RPMI8226 (cell line): ENCODE measurements around the gene COQ10A.
"Not testable (repeated sequence)": the region's sequence is repeated elsewhere in the genome, so short reads cannot be mapped to it uniquely, and the experiment has no call there.

Experiments used
- DNase-seq: peaks from one replicate; pipeline ENCODE4 v3.0.0-alpha.2; 2015

The COQ10A gene

GRCh38 chr12:56282579-56282978 lies 15.8 kb downstream of the COQ10A start:
- DNase-seq = no peak

DNA sequence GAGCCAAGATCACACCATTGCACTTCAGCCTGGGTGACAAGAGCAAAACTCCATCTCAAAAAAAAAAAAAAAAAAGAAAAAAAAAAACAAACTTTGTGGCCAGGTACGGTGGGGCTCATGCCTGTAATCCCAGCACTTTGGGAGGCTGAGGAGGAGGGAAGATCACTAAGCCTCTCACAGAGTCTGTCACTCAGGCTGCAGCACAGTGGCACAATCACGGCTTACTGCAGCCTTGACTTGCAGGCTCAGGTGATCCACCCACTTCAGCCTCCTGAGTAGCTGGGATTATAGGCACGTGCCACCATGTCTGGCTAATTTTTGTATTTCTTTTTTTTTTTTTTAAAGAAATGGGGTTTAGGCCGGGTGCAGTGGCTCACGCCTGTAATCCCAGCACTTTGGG lies 17.5 kb downstream of the COQ10A start:
- DNase-seq = not testable (repeated sequence)

GRCh38 chr12:56286044-56286830 lies 19.5 kb downstream of the COQ10A start:
- DNase-seq = no peak

DNA sequence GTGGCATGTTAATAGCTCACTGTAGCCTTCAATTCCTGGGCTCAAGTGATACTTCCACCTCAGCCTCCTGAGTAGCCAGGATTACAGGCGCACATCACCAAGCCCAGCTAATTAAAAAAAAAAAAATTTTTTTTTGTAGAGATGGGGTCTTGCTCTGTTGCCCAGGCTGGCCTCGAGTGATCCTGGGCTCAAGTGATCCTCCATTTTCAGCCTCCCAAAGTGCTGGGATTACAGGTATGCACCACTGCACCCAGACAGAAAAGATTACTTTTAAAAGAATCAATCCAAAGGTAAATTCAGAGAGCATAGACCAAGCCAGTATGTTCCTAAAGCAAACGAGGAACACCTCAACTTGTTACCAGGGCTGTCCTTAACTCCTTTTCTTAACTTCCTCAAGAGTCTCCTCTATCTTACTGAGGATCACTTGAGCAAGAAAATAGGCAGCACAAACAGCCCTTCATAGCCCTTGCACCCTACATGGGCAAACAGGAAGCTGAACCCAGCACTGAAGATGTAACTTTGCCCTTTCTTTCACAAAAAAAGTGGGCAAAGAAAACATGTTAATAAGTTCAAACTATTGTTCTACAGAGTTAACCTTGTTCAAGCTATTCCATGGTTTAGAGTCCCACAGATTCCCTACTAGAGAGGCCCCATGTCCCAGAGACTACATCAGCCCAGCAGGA lies 22.1 kb downstream of the COQ10A start:
- DNase-seq = no peak

GRCh38 chr12:56293795-56294194 lies 27.1 kb downstream of the COQ10A start:
- DNase-seq = no peak

GRCh38 chr12:56296295-56296694 lies 29.6 kb downstream of the COQ10A start:
- no peak for DNase-seq

GRCh38 chr12:56297400-56297799 lies 30.7 kb downstream of the COQ10A start:
- no peak for DNase-seq

DNA sequence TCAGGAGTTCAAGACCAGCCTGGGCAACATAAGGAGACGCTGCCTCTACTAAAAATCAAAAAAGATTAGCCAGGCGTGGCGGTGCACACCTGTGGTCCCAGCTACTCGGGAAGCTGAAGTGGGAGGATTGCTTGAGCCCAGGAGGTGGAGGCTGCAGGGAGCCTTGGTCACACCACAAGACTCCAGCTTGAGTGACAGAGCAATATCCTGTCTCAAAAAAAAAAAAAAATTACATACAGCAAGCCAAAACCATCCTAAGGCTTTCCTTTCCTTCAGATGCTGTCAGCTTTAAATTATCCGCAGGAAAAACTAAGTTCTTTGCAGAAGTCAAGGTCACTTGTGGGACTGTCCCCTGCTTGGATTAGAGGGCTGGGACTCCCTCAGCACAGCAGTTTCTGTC lies 32.1 kb downstream of the COQ10A start:
- no peak for DNase-seq

GRCh38 chr12:56299308-56299852 lies 32.6 kb downstream of the COQ10A start:
- DNase-seq = peak; percentile 52

- DNase-seq = peak; percentile 99
Observed at GRCh38 chr12:56299853-56300643, 33.3 kb downstream of the COQ10A start, which contains the start of gene CS. CS (minus strand) TSS chr12:56300330; CDS start chr12:56300201, 129 bp downstream.

- DNase-seq = no peak
Observed at GRCh38 chr12:56300644-56301464, 34.1 kb downstream of the COQ10A start.

DNA sequence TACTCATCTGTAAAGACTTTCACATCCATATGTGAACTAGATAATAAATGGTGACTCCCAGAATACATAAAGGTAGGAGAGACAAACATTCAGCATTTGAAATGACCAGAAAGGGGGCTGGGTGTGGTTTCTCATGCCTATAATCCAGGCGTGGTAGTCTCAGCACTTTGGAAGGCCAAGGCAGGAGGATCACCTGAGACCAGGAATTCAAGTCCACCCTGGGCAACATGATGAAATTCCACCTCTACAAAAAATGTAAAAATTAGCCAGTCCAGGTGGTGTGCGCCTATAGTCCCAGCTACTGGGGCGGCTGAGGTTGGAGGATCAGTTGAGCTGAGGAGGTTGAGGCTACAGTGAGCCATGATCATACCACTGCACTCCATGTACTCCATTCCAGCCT lies 37.5 kb downstream of the COQ10A start:
- no peak for DNase-seq

DNA sequence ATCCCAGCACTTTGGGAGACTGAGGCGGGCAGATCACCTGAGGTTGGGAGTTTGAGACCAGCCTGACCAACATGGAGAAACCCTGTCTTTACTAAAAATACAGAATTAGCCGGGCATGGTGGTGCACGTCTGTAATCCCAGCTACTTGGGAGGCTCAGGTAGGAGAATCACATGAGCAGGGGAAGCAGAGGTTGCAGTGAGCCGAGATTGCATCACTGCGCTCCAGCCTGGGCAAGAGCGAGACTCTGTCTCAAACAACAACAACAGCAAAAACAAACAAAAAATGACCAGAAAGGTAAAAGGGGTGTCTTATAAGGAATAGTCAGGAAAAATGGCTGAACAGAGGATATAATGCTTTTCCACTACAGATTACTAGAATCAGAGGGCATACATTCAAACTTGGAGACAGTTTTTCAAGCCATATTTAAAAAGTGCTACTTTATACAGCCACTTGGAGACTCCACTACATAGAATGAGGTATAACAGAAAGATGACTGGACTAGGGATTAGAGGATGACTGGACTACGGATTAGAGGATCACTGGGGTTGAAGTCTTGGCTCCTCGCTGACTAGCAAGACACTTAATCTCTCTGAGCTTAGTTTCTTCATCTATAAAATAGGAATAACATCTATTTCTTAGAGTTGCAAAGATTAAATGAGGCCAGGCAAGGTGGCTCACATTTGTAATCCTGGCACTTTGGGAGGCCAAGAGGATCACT lies 38.3 kb downstream of the COQ10A start:
- no peak for DNase-seq

DNA sequence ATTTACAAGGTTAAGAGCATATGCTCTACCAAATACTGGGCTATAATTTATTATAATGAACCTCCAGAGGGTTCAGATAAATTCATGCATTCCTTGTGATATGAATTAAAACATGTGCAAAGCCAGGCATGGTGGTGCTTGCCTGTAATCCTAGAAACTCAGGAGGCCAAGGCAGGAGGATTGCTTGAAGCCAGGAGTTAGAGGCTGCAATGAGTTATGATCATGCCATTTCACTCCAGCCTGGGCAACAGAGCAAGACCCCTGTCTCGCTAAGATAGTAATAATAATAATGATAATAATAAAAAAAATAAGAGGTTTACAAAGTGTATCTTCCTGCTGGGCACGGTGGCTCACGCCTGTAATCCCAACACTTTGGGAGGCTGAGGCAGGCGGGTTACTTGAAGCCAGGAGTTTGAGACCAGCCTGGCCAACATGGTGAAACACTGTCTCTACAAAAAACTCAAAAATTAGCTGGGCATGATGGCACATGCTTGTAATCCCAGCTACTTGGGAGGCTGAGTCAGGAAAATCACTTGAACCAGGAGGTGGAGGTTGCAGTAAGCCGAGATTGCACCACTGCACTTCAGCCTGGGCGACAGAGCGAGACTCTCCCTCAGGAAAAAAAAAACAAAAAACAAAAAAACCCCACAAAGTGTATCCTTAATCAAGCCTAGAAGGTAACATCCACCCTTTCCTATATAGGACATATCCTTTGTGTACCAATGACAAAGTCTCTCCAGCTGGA lies 40.7 kb downstream of the COQ10A start:
- DNase-seq = no peak

DNA sequence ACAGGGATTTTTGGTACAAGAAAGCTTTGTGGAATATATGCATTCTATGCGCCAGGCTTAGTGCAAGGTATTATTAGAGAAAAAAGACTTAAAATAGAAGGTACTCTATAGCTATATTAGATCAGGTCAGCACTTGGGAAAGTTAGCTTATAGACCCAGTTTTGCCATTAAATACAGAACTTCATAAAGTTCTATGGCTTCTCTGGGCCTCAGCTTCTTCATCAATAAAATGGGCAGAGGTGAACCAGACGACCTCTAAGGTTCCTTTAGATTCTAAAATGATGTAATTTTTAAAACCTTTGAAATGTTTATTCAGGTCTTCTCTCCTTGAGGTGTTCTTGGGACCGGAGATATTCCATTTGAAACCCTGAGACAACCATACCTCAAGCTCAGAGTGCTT lies 42.0 kb downstream of the COQ10A start:
- no peak for DNase-seq

DNA sequence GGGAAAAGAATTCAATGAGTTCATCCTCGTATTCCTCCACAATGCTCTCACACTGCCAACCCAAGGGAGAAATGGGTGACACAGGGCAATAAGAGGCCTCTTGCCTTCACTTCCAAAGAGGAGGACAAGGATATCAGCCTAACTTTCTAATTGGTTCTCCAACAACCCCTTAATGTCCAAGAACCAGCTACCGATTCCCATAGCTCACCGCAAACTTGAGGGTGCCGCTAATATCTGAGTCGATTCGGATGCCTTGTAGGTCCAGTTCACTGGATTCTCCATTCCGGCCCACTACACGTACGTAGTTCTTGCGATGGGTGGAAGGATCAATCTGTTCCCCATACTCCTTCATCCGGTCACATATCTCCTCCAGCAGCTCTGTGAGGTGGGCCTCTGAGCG lies 44.3 kb downstream of the COQ10A start:
- no peak for DNase-seq

- peak; percentile 25 for DNase-seq
Observed at GRCh38 chr12:56315249-56315621, 48.5 kb downstream of the COQ10A start.

- peak; percentile 96 for DNase-seq
Observed at GRCh38 chr12:56315622-56316473, 49.1 kb downstream of the COQ10A start, which contains the start of gene CNPY2. CNPY2 (minus strand) TSS chr12:56315988; CDS start chr12:56315217, 771 bp downstream.

DNA sequence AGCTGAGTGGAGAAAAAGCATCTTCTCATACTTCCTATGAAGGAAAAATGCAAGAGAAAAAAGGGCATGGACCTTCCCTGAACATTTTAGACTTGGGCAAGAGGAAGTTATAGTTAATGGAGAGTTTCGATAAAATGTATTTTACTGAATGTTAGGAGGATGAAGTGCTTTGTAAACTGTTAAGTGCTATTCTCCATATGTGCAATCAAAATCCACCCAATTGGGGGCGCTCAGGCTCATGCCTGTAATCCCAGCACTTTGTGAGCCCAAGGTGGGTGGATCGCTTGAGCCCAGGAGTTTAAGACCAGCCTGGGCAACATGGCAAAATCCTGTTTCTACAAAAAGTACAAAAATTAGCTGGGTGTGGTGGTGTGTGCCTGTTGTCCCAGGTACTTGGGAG lies 50.9 kb downstream of the COQ10A start:
- DNase-seq = no peak
